A673 (cell line): ENCODE measurements around the gene LHFPL2. TPM values are rescaled to one million over a fixed set of nuclear protein-coding genes. Genes with fewer than 3 reads are reported as not detected.

Experiments used
- BruUV-seq: library from RNA; stranded (reverse); fragments of 400-500 nt; replicated peaks from 2 replicates; lab custom pipeline; 2021; lab: Mats Ljungman, UMichigan
- CTCF ChIA-PET: fragments of 300-600 bp; sonication (Branson Sonifier 250); formaldehyde crosslinking; loops from one replicate; lab custom pipeline; 2022; ENCODE audit warnings: antibody characterized with exemption; lab: Charles Lee
- POLR2A ChIA-PET: fragments of 300-600 bp; sonication (Branson Sonifier 250); formaldehyde crosslinking; loops from one replicate; lab custom pipeline; 2022; ENCODE audit warnings: antibody characterized with exemption; ENCODE audit not compliant: low non-redundant PET; lab: Charles Lee
- DNase-seq: peaks from one replicate; pipeline ENCODE4 v3.0.0-alpha.2; 2015; ENCODE audit warnings: low spot score
- H3K27ac ChIP-seq: fragments of 200-600 bp; sonication (generic); 2 replicates; pipeline ENCODE4 v1.5.1; 2016; ENCODE audit warnings: mixed run types, low read depth, mild to moderate bottlenecking, mixed read lengths, antibody characterized with exemption, low read length; ENCODE audit not compliant: poor library complexity, severe bottlenecking
- H3K27me3 ChIP-seq: fragments of 200-600 bp; sonication (generic); replicated peaks from 2 replicates; pipeline ENCODE4 v1.6.1; 2017; ENCODE audit warnings: mixed run types, low read depth, mild to moderate bottlenecking, mixed read lengths, antibody characterized with exemption, low read length; ENCODE audit not compliant: insufficient read depth, poor library complexity
- H3K36me3 ChIP-seq: fragments of 200-600 bp; sonication (generic); 2 replicates; pipeline ENCODE4 v1.6.1; 2016; ENCODE audit warnings: mixed run types, mild to moderate bottlenecking, mixed read lengths, antibody characterized with exemption, low read length; ENCODE audit not compliant: insufficient read depth, poor library complexity, severe bottlenecking
- H3K4me1 ChIP-seq: fragments of 200-600 bp; sonication (generic); 2 replicates; pipeline ENCODE4 v1.6.1; 2017; ENCODE audit warnings: mixed run types, mild to moderate bottlenecking, mixed read lengths, antibody characterized with exemption, low read length; ENCODE audit not compliant: insufficient read depth, poor library complexity, severe bottlenecking
- H3K4me3 ChIP-seq: fragments of 200-600 bp; sonication (generic); 2 replicates; pipeline ENCODE4 v1.5.1; 2016; ENCODE audit warnings: low read depth, mixed run types, mild to moderate bottlenecking, mixed read lengths, low read length; ENCODE audit not compliant: poor library complexity, severe bottlenecking
- H3K9me3 ChIP-seq: fragments of 200-600 bp; sonication (generic); 2 replicates; pipeline ENCODE4 v1.6.1; 2016; ENCODE audit warnings: mixed run types, low read depth, mild to moderate bottlenecking, mixed read lengths, antibody characterized with exemption, low read length; ENCODE audit not compliant: poor library complexity, severe bottlenecking
- CTCF ChIP-seq: fragments of 300-800, 200-600 bp; sonication (generic); conservative IDR thresholded peaks from 2 replicates; pipeline ENCODE4 v1.5.1; 2017; ENCODE audit warnings: low read depth, mild to moderate bottlenecking, antibody characterized with exemption, low read length, moderate library complexity, mixed read lengths
- EZH2 ChIP-seq: fragments of 200-600 bp; sonication (generic); IDR thresholded peaks from 2 replicates; pipeline ENCODE4 v1.6.1; 2017; ENCODE audit warnings: borderline replicate concordance, low read depth, mild to moderate bottlenecking, mixed read lengths, antibody characterized with exemption, low read length; ENCODE audit not compliant: poor library complexity, severe bottlenecking
- intact Hi-C: fragments of 100-400 bp; cut with micrococcal nuclease; formaldehyde crosslinking; loops from one replicate; pipeline ENCODE4 v1.10.0; 2022; ENCODE audit not compliant: unreplicated experiment
- total RNA-seq: library from RNA; stranded (reverse); gene quantifications from 2 replicates; pipeline ENCODE4 v1.2.3, GENCODE V29; 2021

LHFPL2 gene
- total RNA-seq, 1 experiment from 2014 or later: 6.2 TPM

GRCh38 chr5:78634634-78635033 is 13.9 kb downstream of the LHFPL2 start:
- peak; percentile 34; the same call in 1 of the 2 replicates for TF ChIP-seq CTCF
- TF ChIP-seq EZH2: no peak
- Histone ChIP-seq H3K9me3 (no peaks in the 10 kb centered on the region), H3K27me3 (no peaks in the 10 kb centered on the region), H3K27ac (no peak overlapping the region), H3K4me1 (no peaks in the 10 kb centered on the region), H3K4me3 (no peak overlapping the region), H3K36me3 (no peaks in the 10 kb centered on the region)
- intact Hi-C loops: loop anchor here (10.0 kb wide), 2 partner anchors 160 to 310 kb away; no protein-coding TSS in a partner anchor
- CTCF ChIA-PET: no interaction called here
- peak; percentile 24 for DNase-seq
- POLR2A ChIA-PET: no interaction called here
- no TSS peak for BruUV-seq

- ChIA-PET CTCF (no interaction called here), POLR2A (no interaction called here)
- no peaks in the 10 kb centered on the region for H3K9me3 ChIP-seq
- H3K27ac ChIP-seq: no peak overlapping the region
- DNase-seq: no peak
- H3K4me1 ChIP-seq: no peaks in the 10 kb centered on the region
- no peaks in the 10 kb centered on the region for H3K27me3 ChIP-seq
- BruUV-seq: no TSS peak
- intact Hi-C loops: loop anchor here (10.0 kb wide), 2 partner anchors 159 to 309 kb away; no protein-coding TSS in a partner anchor
- no peaks in the 10 kb centered on the region for H3K36me3 ChIP-seq
- TF ChIP-seq EZH2: no peak
- TF ChIP-seq CTCF: no peak
- no peak overlapping the region for H3K4me3 ChIP-seq
Measured at GRCh38 chr5:78634229-78634628, 14.3 kb downstream of the LHFPL2 start.

GRCh38 chr5:78633700-78634099 is 14.9 kb downstream of the LHFPL2 start:
- Histone ChIP-seq H3K27ac (no peak overlapping the region), H3K36me3 (no peaks in the 10 kb centered on the region), H3K4me1 (no peaks in the 10 kb centered on the region), H3K9me3 (no peaks in the 10 kb centered on the region), H3K27me3 (no peaks in the 10 kb centered on the region), H3K4me3 (no peak overlapping the region)
- ChIA-PET CTCF (no interaction called here), POLR2A (no interaction called here)
- no peak for DNase-seq
- intact Hi-C loops: loop anchor here (10.0 kb wide), 2 partner anchors 159 to 309 kb away; no protein-coding TSS in a partner anchor
- TF ChIP-seq EZH2 (no peak), CTCF (no peak)
- BruUV-seq: no TSS peak
